A673 (cell line): Measurements from ENCODE around the gene THSD4. TPM values are rescaled to one million over a fixed set of nuclear protein-coding genes. Genes with fewer than 3 reads are reported as not detected.

Source experiments
- BruUV-seq: library from RNA; stranded (reverse); fragments of 400-500 nt; replicated peaks from 2 replicates; lab custom pipeline; 2021; lab: Mats Ljungman, UMichigan
- CTCF ChIA-PET: fragments of 300-600 bp; sonication (Branson Sonifier 250); formaldehyde crosslinking; loops from one replicate; lab custom pipeline; 2022; ENCODE audit warnings: antibody characterized with exemption; lab: Charles Lee
- POLR2A ChIA-PET: fragments of 300-600 bp; sonication (Branson Sonifier 250); formaldehyde crosslinking; loops from one replicate; lab custom pipeline; 2022; ENCODE audit warnings: antibody characterized with exemption; ENCODE audit not compliant: low non-redundant PET; lab: Charles Lee
- DNase-seq: peaks from one replicate; pipeline ENCODE4 v3.0.0-alpha.2; 2015; ENCODE audit warnings: low spot score
- H3K27ac ChIP-seq: fragments of 200-600 bp; sonication (generic); 2 replicates; pipeline ENCODE4 v1.5.1; 2016; ENCODE audit warnings: mixed run types, low read depth, mild to moderate bottlenecking, mixed read lengths, antibody characterized with exemption, low read length; ENCODE audit not compliant: poor library complexity, severe bottlenecking
- H3K27me3 ChIP-seq: fragments of 200-600 bp; sonication (generic); replicated peaks from 2 replicates; pipeline ENCODE4 v1.6.1; 2017; ENCODE audit warnings: mixed run types, low read depth, mild to moderate bottlenecking, mixed read lengths, antibody characterized with exemption, low read length; ENCODE audit not compliant: insufficient read depth, poor library complexity
- H3K36me3 ChIP-seq: fragments of 200-600 bp; sonication (generic); 2 replicates; pipeline ENCODE4 v1.6.1; 2016; ENCODE audit warnings: mixed run types, mild to moderate bottlenecking, mixed read lengths, antibody characterized with exemption, low read length; ENCODE audit not compliant: insufficient read depth, poor library complexity, severe bottlenecking
- H3K4me1 ChIP-seq: fragments of 200-600 bp; sonication (generic); 2 replicates; pipeline ENCODE4 v1.6.1; 2017; ENCODE audit warnings: mixed run types, mild to moderate bottlenecking, mixed read lengths, antibody characterized with exemption, low read length; ENCODE audit not compliant: insufficient read depth, poor library complexity, severe bottlenecking
- H3K4me3 ChIP-seq: fragments of 200-600 bp; sonication (generic); 2 replicates; pipeline ENCODE4 v1.5.1; 2016; ENCODE audit warnings: low read depth, mixed run types, mild to moderate bottlenecking, mixed read lengths, low read length; ENCODE audit not compliant: poor library complexity, severe bottlenecking
- H3K9me3 ChIP-seq: fragments of 200-600 bp; sonication (generic); 2 replicates; pipeline ENCODE4 v1.6.1; 2016; ENCODE audit warnings: mixed run types, low read depth, mild to moderate bottlenecking, mixed read lengths, antibody characterized with exemption, low read length; ENCODE audit not compliant: poor library complexity, severe bottlenecking
- CTCF ChIP-seq: fragments of 300-800, 200-600 bp; sonication (generic); conservative IDR thresholded peaks from 2 replicates; pipeline ENCODE4 v1.5.1; 2017; ENCODE audit warnings: low read depth, mild to moderate bottlenecking, antibody characterized with exemption, low read length, moderate library complexity, mixed read lengths
- EZH2 ChIP-seq: fragments of 200-600 bp; sonication (generic); IDR thresholded peaks from 2 replicates; pipeline ENCODE4 v1.6.1; 2017; ENCODE audit warnings: borderline replicate concordance, low read depth, mild to moderate bottlenecking, mixed read lengths, antibody characterized with exemption, low read length; ENCODE audit not compliant: poor library complexity, severe bottlenecking
- intact Hi-C: fragments of 100-400 bp; cut with micrococcal nuclease; formaldehyde crosslinking; loops from one replicate; pipeline ENCODE4 v1.10.0; 2022; ENCODE audit not compliant: unreplicated experiment
- total RNA-seq: library from RNA; stranded (reverse); gene quantifications from 2 replicates; pipeline ENCODE4 v1.2.3, GENCODE V29; 2021

Gene THSD4
- total RNA-seq, 1 experiment from 2014 or later: 2.4 TPM

GRCh38 chr15:71705151-71705550 is 589.9 kb downstream of the THSD4 start:
- no peak for DNase-seq
- H3K36me3 ChIP-seq: no peaks in the 10 kb centered on the region

GRCh38 chr15:71706461-71707229 is 591.4 kb downstream of the THSD4 start:
- intact Hi-C loops: no loop called here
- CTCF ChIA-PET: no interaction called here

More at GRCh38 chr15:71705151-71705550, 589.9 kb downstream of the THSD4 start:
- intact Hi-C loops: no loop called here
- POLR2A ChIA-PET: no interaction called here
- peaks cover 3% of the 10 kb centered on the region for H3K27me3 ChIP-seq
- TF ChIP-seq CTCF (no peak), EZH2 (no peak)
- BruUV-seq: no TSS peak
- CTCF ChIA-PET: no interaction called here
- H3K27ac ChIP-seq: no peak overlapping the region
- no peaks in the 10 kb centered on the region for H3K4me1 ChIP-seq
- H3K9me3 ChIP-seq: no peaks in the 10 kb centered on the region
- no peak overlapping the region for H3K4me3 ChIP-seq

GRCh38 chr15:71707230-71708050 is 592.2 kb downstream of the THSD4 start:
- DNase-seq: no peak
- H3K36me3 ChIP-seq: no peaks in the 10 kb centered on the region
- no peak overlapping the region for H3K27ac ChIP-seq
- H3K9me3 ChIP-seq: no peaks in the 10 kb centered on the region
- no peak overlapping the region for H3K4me3 ChIP-seq
- peaks cover 15% of the 10 kb centered on the region for H3K27me3 ChIP-seq
- ChIA-PET CTCF (no interaction called here), POLR2A (no interaction called here)
- intact Hi-C loops: no loop called here
- no peaks in the 10 kb centered on the region for H3K4me1 ChIP-seq
- BruUV-seq: no TSS peak
- no peak for TF ChIP-seq EZH2
- TF ChIP-seq CTCF: no peak

More at GRCh38 chr15:71706461-71707229, 591.4 kb downstream of the THSD4 start:
- Histone ChIP-seq H3K4me3 (no peak overlapping the region), H3K27ac (no peak overlapping the region), H3K4me1 (no peaks in the 10 kb centered on the region), H3K9me3 (no peaks in the 10 kb centered on the region), H3K27me3 (peaks cover 10% of the 10 kb centered on the region), H3K36me3 (no peaks in the 10 kb centered on the region)
- no TSS peak for BruUV-seq
- DNase-seq: no peak
- POLR2A ChIA-PET: no interaction called here
- TF ChIP-seq EZH2: no peak
- no peak for TF ChIP-seq CTCF
